GM19351 (cell line): Measurements from ENCODE around the gene POU2AF1.

ENCODE experiments used
- ATAC-seq: cut with Tn5 transposase; IDR thresholded peaks from one replicate; pipeline ENCODE4 v1.9.1; 2021; ENCODE audit warnings: mild to moderate bottlenecking, moderate library complexity; ENCODE audit not compliant: unreplicated experiment

The POU2AF1 gene

DNA sequence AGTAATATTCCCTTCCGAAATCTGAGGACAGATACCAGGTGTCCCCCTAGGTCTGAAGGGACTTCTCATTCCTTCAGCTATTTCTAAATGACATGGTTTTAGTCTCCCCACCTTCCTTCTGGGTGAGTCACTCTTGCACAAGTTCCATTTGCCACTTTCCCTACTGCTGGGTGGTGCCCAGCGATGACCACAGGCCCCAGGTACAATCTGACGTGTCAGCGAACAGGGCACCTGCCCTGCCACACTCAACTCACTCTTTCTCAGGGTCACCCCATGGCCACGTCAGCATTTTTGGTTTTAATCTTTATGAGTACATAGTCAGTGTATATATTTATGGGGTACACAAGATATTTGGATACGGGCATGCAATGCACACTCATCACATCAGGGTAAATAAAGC lies 17.2 kb downstream of the POU2AF1 start:
- no peak for ATAC-seq

DNA sequence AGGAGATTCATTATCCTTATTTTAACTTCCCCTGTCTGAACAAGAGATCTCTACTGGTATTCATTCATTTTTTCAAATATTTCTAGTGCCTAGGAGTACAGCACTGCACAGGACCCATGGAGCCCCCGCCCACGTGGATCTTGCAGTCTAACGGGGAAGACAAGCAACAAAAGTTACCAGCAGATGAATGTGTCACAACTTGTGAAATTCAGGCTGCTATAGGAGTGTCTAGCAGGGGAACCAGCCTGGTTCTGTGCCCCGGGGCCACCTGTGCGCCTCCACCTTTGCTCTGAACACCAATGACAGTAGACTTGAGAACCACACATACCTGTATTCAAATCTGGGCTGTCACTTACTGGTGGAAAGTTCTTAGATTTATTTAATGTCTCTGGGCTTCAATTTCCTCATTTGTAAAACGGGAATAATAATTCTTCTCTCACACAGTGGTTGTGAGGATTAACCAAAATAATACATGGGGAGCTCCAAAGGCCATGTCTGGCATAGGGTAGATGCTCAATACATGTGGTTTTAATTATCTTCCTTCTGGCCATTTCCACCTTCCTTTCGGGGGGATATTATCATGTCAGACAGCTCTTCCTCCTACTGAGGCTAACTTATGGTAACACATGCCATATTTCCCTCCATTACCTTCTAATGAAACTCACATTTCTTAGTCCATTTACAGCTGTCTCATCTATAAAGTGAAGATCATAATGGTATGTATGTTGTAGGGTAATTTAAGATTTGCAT lies 17.8 kb downstream of the POU2AF1 start:
- no peak for ATAC-seq

DNA sequence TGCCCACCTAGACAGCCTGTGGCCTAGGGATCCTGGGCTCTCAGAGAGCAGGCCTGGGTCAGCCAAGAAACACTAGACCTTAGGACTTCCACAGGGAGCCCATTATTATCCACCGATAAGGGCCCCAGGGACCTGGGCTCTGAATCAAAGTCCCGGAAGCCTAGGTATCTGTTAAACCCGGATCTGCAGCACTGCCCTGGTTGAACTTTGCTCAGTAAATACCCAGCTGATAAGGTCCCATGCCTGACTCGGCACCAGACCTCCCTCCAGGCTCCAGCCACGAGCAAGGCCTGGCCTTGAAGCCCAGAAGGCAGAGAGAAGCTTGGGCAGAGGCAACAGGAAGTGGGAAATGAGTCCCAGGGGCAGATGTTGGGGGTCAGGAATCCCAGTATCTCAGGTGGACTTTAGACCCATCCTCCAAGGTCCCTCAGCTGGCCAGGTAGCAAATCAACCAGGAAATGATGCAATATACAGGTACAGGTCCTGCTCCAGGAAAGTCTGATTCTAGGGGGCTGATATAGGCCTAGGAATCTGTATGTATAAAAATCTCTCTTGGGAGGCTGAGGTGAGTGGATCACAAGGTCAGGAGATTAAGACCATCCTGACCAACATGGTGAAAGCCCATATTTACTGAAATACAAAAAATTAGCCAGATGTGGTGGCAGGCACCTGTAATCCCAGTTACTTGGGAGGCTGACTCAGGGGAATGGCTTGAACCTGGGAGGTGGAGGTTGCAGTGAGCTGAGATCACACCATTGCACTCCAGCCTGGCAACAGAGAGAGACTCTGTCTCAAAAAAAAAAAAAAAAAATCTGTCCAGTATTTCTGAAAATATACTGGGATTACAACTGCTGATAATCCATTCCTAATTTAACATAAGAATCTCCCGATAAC lies 18.7 kb downstream of the POU2AF1 start:
- ATAC-seq: no peak

DNA sequence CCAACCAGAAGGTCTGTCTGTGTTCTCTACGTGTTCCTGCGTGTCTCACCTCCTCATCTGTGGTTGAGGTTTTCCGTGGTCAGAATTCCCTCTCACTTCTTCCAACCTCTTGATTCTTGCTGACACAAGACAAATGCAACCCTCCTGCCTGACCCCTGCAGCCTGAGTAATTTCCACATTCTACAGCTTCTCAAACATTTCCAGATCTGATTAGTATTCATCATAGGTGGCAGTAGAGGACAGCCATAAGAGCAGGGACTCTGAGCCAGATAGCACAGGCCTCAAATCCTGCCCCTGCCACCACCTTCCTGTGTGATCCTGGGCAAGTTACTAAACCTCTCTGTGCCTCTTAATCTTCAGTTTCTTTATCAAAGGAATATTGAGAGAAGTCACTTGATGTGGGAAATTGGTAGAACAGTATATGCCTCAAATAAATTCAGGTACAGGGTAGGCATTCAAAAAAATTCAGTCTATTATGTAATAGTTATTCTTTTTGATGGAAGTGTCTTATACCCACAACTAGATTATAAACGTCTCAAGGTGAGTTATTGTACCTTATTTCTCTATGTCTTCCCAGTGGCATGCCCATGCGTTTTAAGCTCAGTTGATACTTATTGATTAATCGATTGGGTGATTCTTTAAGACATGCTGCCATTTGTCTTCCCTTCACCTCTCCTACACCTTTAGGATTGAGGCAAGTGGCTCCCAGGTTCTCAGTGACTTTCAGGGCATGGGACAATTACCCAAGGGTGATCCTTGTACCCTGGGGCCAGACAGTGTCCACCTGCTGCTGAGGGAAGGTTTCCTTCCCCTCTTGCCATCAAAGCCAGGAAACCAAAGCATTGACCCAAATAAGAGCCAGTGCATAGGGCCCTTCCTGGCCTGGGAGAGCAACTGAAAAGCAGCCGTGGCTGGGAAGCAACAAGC lies 19.6 kb downstream of the POU2AF1 start:
- no peak for ATAC-seq

DNA sequence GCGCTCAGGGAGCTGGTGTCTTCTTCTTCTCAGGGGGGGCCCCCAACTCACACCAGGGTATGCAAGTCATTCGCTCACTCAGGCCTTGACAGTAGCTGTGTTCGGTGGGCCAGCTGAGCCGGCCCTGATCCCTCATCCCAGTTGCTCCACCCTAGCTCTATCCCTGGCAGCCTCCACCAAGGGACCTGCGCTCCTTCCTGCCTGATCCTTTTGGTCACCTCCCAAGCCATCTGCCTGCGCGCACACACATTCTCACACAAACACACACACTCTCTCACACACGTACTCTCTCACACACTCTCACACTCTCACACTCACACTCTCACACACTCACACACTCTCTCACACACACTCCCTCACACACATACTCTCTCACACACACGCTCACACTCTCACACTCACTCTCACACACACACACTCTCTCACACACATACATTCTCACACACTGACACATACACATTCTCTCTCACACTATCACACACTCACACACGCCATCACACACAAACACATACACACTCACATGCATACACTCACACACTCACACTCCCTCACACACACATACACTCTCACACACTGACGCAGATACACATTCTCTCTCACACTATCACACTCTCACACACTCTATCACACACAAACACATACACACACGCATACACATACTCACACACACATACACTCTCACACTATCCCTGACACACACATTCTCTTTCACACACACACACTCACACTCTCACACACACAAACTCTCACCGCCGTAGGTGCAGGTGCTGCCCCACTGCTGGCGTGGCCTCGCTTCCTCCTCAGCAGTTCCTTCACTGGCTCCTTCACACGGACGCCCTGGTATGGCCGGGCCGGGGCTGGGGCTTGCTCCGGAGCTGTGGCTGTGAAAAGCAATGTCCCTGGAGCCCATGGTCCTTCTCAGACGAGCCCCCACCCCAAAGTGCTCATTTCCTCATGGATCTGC lies 20.8 kb downstream of the POU2AF1 start:
- no peak for ATAC-seq

DNA sequence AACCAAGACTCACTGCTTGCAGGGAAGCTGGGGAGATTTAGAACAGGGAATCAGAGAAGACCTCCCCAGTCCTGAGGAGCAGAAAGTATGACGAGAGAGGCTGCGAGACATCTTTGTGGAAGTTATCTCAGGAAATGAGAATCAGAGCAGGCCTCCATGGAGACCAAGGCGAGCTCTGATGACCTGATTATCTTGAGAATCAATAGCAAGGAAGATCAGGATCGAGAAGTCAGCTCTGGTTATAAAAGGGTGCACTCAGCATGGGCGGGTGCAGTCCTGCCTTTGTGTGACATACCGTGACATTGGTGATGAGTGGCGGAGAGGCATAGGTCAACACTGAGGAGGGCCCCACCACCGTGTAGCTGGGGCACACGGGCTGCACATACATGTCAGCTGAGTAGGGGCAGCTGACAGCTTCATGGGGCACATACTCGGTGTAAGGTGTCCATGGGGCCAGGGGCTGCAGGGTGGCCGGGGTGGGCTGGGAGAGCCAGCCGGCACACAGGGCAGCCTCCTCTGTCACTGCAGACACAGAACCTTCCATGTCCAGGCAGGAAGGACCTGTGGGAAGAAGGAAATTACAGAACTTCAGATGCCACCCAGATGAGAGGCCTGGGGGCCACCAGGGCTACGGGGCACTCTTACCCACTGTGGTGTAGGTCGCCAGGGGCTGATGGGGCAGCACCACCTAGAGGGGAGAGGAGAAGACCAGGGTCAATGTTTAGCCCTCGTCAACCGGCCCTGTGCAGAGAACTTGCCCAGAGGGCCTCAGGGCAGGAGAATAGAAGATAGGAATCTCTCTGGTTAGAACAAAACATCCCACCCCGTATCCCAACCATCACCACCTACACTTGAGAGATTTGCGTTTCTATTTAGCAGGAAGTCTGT lies 21.7 kb downstream of the POU2AF1 start:
- no peak for ATAC-seq

DNA sequence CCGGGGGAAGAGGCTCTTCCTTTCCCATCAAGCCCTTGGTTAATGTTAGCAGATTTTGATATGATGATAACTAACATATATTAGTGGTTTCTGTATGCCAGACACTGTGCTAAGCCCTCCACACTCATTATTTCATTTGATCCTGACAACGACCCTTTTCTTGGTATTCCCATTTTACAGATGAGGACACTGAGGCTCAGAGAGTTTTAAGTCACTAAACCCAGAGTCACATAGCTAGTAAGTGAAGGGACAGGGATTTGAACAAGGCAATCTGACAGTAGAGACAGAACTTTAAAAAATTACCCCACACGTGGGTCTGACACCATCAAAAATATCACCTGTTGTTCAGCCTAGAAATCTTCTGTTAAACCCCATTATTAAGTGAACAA lies 22.4 kb downstream of the POU2AF1 start:
- no peak for ATAC-seq

DNA sequence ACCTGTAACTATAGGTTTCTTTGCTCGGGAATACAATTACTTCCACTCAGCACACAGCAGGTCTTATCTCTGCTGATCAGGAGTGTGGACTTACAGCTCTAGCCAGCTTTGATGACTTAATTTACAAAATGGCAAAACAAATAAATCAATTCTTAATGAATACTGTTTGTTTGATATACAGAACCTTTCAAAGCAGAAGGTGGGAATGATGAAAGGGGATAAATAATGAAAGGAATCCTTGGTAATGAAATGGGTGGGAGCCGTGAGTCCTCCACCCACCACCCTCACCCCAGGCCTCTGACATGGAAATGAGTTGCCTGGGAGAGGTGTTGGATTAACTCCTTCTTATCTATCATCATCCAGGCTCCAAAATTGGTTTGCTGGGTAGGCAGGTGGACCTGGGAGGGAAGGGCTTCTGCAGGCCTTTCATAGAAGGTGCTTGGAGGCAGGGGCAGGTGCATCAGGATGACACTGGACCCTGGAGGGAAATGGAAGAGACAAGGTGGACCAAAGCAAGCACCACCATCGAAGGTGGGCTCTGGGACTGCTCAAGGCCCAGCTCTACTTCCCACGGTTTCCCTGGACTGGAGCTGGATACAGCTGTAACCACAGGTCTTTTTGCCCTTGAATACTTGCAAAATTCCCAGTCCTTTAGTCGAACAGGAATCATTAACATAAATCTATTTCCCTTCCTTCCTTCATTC lies 23.0 kb downstream of the POU2AF1 start:
- no peak for ATAC-seq

DNA sequence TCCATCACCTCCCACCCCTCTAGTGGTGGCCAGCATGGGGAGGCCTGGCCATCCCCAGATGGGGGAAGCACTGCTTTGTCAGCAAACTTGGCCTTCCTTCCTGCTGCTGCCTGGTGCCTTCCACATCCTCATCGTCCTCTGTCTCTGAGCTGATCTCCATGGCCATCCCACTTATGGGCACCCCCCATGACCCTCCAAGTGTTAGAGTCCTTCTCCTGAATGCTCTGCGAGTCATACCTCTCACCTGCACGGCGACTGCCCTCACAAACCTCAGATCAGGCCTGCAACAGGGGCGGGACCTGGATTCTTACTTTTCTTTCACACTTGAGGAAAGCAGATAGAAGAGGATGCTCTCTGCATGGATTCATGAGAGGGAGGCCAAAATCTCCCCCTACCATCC lies 24.0 kb downstream of the POU2AF1 start:
- no peak for ATAC-seq

DNA sequence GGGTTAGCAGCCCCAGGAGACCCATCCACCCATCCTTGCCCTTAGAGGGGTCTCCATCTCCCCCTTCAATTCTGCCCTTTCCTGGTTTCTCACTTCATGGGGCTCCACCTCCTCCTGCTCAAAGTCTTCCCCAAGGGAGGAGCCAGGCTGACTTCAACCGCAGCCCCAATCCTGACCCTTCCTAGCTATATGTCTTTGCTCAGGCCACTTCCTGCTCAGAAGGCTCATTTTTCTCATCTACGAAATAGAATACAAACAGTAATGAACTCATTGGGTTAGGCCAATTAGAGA lies 24.5 kb downstream of the POU2AF1 start:
- no peak for ATAC-seq

DNA sequence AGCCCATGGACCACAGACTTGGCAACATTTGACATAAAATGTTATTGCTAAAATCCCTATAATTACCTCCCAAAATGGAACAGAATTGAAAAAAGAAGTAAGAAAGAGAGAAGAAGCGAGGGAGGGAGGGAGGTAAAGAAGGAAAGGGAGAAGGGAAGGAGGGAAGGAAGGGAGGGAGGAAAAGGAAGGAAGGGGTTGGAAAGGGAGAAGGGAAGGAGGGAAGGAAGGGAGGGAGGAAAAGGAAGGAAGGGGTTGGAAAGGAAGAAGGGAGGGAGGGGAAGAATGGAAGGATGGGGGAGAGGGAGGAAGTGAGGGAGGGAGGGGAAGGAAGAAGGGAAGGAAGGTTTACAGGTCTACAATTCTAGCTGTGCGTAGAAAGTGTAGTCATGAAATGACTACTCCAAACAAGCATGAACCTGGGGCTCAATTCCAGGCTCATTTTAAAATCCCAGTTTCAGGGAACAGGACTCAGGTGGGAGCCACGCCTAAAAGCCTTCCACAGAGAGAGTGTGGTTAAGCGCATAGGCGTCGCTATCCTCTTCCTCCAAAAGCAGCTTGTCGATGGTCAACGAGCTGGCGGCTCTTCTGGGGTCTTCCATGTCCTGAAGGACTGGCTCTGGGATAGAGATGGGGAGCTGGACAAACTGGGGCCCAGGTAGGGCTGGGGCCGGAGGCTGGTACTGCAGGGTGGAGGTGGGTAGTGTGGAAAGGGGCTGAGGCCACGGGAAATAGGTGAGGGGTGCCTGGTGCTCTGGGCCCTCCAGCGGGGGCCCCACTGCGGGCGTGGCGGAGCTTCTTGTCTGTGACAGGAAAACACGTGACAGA lies 25.1 kb downstream of the POU2AF1 start:
- ATAC-seq: no peak

DNA sequence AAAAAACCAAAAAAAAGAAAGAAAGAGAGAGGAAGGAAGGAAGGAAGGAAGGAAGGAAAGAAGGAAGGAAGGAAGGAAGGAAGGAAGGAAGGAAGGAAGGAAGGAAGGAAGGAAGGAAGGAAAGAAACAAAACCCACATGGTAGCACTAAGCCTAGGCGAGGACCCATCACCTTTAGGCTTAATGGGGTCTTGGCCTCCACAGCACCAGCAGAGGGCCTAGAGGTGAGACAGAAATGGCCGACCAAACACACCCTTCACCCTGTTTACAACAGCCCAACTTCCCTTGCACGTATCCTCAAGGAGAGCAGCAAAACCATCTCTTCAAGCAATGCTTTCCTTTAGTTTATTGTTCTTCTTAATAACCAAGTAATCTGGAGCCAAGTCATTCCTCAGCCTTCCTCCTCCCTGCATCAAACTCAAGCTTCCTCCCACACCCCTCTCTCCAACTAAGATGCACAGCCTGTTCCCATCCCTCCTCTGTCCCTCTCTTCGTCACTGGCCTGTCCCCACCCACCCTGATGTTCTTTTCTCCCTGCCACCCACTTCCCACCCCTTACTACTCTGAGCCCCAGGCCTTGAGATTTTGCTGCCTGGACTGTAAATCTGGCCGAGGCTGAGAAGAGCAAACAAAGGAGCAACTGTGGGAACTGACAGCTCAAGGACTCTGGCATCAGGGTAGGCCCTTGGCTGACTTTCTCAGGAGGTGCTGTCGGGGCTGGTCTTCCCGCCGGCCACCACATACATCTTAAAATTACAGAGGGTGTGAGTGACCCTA lies 26.0 kb downstream of the POU2AF1 start:
- no peak for ATAC-seq

DNA sequence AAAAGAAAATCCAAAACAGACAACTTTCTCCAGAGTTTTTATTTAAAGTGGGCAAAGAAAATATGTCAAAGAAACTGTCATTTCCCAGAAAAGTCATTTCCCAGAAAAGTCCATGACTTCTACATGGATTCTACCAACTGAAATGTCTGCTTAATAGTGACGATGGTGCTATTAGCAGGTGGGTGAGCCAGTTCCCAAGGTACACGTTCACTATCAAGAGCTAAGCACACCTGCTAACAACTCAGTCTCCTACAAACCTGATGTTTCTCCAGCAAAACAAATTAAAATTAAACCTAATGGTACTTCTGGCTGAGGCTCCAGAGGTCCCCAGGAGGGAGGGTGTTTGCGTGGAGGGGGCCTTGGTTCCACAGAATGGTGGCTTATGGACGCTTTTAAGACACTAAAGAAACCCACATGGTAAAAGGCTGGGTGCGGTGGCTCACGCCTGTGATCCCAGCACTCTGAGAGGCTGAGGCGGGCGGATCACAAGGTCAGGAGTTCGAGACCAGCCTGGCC lies 26.8 kb downstream of the POU2AF1 start:
- ATAC-seq: no peak

DNA sequence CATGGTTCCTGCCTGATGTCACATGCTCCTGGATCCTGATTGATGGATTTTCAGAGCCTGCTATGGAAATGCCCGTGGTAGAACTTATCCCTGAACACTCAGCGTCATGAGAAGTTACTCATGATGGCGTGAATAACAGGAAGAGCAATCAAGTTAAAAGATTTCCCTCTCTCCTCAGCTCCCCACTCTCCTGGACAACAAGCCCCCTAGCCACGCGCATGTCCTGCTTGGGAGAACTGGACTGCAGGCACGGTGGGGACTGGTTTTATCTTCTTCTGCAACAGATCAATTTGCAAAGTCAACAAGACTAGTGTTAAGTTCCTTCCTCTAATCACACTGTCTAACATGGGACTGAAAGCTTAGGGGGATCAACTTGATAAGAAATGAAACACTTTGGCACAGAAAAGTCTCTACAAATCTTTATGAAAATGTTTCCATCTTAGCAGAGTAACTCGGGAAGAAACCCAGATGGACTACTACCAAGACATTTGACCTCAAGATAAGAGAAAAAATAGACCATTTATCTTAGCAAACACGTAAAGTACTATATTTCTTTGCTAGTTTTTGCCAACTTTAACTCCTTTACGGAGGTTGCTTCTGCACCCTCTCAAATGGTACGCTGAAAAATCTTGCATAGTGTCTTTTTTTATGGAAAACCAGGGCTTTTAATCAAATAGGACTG lies 27.6 kb downstream of the POU2AF1 start:
- ATAC-seq: no peak

DNA sequence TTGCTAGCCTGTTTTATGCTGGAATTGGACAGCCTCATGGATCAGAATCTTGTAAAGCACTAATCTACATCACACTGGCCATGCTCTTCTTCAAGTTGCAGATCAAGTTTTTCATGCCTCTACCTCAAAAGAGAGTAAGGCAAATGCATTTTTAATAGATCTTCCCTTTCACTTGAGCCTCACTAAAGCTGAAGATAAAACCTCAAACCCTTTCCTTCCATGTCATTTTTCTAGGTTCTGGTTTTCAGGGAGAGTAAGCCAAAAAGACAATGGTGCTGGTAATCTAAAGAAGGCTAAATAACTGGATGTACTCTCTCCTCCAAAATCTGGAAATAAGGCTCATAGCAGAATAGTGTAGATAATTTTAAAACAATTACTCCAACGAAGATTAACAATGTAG lies 28.3 kb downstream of the POU2AF1 start:
- no peak for ATAC-seq

DNA sequence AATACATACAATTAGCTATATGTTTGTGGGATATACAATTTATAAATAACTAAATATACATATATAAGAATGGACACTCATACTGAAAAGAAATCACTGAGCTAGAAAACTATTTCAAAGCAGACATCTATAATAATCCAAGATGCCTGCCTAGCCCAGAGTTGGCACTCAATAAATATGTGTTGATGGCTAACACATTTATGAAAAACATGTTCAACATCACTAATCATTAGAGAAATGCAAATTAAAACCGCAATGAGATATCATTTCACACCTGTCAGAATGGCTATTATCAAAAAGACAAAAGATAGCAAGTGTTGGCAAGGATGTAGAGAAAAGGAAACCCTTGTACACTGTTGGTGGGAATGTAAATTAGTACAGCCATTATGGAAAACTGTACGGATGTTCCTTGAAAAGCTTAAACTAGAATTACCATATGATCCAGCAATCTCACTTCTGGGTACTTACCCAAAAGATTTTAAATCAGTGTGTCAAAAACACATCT lies 29.8 kb downstream of the POU2AF1 start:
- ATAC-seq: no peak
